Ovary (tissue), 3 donors: ENCODE data around the gene SLC7A9.

Source experiments
- CTCF ChIP-seq, 3 donors: fragments of 450-650 bp in 2 of 3; fragments of 200-600 bp in 1 of 3; IDR thresholded peaks; one replicate each; pipeline versions ENCODE4 v1.5.1 to v1.8.0; 2016 to 2022; ENCODE audit warnings: antibody characterized with exemption in 3 of 3, mild to moderate bottlenecking in 1 of 3
- EP300 ChIP-seq: sonication (generic); formaldehyde crosslinking; IDR thresholded peaks from one replicate; pipeline ENCODE4 v1.6.1; 2017; ENCODE audit warnings: antibody characterized with exemption
- POLR2A ChIP-seq: fragments of 450-650 bp; IDR thresholded peaks from one replicate; pipeline ENCODE4 v1.6.1; 2017; ENCODE audit warnings: antibody characterized with exemption, mild to moderate bottlenecking, moderate library complexity
- donor health status: DM: no; HTN: no; CAD: no.

GRCh38 chr19:32908641-32909190 is 39.1 kb upstream of the SLC7A9 start:
- TF ChIP-seq CTCF (IDR thresholded peaks at IDR 0.05) (no peak), POLR2A (no peak), EP300 (no peak)
